ENCODE results near the gene TKT.

Gene TKT

DNA sequence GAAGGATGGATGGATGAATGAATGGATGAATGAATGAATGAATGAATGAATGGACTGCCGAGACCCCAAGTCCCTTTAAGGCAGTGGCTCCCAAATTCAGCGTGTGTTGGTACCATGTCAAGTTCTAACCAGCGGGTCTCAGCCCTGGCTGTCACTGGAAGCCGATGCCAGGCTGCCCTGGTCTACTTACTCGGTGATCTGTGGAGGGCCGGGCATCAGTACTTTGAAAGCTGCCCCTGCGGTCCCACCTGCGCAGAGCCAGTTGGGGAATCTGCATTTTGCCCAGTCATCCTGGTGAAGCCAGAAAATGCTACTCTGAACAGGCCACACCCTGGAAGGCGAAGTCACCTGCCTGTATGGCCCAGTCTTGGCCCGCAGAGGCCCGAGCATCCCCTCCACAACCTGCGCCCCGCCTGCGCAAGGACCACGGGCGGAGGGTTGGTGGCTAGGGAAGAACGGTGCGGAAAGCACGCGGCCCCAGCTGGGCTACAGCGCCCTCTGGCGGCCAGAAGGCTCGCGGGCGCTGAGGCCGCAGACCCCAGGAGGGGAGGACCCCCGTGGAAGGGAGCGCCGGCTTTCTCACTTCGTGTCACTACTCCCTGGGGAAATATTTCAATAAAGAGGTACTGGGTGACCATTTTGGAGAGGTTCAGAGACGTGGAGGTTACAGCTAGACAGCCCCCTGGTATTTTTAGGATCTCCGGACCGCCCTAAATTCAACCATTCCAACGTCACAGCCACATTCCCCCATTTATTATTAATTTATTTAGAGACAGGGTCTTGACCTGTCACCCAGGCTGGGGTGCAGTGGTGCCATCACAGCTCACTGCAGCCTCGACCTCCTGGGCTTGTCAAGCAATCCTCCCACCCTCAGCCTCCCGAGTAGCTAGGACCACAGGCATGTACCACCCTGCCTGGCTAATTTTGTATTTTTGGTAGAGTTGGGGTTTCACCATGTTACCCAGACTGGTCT, 59.9 kb downstream of the TKT start:
- peak; percentile 50 for DNase-seq (ENCODE audit: low spot score)

DNA sequence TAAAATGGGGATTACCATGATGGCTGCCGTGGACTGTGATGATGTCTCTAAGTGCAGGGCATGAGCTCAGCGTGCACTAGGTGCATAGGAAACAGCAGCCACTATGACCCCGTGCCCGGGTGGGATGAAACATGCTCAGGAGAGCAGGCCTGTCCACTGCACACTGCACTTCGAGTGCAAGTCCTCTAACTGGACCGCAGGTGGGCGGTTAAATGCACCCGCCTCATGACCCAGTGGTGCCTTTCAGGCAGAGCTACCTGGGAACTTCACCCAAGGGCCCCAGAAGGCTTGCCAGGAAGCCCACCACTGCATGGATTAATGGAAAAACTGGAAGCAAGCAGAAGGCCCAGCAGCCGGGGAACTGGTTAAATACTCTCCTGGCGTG, 60.8 kb downstream of the TKT start:
- no peak for DNase-seq (ENCODE audit: low spot score)

DNA sequence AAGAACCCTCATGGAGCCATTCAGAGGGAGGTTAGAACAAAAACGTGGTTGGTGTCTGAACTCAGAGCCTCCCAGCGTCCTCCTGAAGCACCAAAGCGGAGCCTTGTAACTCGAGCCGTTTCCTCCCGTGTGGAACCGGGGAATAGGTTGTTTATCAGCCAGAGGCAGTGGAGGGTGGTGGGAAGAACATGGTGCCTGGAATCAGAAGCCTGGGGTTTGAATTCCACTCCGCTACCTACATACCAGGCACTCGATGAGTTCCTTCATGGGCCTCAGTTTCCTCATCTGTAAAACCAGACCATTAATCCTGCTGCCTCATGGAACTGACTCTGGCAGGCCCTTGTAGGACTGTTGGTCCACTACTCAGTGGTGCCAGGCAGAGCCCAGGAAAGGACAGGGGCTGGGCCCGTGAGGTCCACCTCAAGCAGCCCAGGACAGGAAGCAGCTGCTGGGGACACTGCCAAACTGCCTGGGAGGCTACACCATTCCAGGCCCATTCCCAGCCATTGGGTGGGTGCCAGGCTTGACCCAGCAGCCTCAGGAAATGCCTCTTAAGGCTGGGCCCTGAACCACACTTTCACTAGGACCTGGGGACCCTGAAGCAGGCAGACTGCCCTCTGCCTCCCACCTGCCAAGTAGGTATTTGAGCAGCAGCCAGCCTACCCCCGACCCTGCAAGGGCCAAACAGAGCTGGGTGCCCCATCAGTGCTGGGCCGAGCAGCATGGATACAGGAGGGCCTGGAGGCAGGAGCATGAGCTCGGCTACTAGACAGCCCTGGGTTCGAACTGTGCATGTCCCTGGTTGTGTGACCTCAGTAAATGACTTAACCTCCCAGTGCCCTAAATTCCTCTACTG, 61.4 kb downstream of the TKT start:
- DNase-seq (ENCODE audit: low spot score) = peak; percentile 53

DNA sequence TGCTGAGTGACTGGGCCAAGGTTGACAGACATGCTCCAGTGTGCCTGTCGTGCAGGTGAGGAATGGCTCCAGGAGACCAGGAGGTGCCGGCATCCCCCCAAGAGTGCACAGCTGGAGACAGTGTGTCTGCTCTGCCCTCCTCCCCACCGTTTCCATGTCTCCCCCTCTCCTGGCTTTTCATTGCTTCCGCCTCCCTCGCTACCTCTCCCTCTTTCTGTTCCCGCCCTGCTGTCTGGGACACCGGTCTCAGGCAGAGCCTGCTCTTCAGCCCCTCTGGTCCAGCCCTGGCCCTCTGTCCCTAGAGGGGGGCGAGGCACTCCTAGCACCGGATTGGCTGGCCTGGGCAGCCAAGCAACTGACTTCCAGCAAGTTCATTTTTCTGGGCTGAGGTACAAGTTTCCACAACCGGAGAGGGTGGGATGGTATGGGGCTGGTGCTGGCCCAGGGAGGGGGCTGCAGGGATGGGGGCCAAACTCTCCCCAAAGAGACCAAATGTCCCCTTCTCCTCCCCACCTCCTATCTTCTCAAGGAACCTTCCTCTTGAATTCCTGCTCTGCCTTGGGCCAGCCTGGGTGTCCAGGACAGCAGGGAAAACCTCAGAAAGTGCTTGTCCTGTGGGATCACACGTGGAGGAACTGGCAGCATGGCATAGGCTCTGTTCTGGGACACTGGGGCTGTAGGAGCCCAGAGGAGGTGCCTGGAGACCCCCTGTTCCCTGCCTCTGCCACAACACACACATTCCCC, 62.2 kb downstream of the TKT start:
- DNase-seq (ENCODE audit: low spot score) = no peak

DNA sequence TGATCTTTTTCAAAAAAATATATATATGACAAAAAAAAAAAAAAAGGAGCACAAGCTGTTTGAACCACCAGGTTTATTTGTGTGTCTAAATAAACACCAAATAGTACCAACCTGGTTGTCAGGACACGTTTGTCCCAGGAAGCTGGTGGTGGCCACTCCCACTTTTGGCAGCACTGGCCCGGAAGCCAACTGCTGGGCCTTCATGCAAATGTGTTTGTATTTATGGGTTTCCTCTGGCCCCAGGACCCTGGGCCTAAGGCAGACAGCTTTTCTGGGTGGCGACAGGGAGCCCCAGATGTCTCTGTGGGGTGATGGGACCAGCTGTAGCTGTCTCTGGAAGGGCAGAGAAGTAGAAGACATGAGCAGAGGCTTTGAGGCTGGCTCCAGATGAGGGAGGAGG, 63.2 kb downstream of the TKT start:
- no peak for DNase-seq (ENCODE audit: low spot score)

DNA sequence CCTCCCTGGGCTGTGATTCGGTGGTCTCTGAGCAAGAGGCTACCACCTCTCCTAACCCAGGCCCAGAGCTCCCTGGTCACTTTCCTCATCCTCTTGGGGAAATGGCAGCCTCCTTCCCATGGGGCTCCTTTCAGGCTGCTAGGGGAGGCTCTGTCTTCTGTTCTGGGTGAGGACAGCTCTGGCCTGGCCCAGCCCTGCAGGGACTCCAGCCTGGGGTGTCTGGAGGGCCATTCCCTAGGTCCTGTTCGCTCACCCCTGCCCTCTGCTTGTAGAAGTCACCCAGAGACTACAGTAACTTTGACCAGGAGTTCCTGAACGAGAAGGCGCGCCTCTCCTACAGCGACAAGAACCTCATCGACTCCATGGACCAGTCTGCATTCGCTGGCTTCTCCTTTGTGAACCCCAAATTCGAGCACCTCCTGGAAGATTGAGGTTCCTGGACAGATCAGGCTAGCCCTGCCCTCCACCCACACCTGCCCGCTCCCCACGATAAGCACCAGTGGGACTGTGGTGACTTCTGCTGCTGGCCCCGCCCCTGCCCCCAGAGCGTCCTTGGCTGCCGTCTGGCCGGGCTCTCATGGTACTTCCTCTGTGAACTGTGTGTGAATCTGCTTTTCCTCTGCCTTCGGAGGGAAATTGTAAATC, 63.9 kb downstream of the TKT start:
- DNase-seq (ENCODE audit: low spot score) = no peak

DNA sequence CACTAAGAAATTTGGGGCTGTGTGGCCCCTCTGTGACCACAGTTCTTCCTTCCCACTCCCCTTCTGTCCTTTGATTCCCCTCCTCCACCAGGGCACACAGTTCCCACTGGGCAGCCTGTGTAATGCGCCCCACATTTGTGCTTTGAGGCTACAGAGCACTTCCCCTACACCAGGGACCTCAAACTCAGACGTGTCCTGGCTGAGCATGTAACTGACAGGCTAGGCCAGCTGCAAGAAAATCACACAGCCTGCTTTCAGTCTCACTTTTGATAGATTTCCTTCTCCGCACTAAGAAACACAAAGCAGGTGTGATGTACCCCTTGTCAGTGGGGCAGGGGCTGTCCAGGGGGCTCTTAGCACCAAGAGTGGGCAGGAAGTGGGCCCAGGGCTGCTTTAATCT, 65.2 kb downstream of the TKT start:
- no peak for DNase-seq (ENCODE audit: low spot score)

DNA sequence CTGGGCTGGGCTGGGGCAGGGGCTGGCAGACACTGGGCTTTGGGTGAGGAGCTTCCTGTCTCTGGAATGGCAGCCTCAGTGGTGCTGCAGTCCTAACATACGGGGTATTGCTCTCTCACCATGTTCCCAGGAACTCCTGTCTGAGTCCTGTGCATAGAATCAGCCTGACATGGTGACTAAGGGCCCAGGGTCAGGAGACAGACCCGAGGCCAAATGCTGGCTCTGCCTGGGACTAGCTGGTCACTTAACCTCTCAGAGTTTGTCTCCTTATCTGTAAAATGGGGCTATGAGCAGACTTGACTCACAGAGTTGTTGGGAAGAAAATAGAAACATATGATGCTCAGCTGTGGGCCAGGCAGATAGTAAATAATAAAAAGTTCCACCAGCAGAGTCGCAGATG, 66.5 kb downstream of the TKT start:
- no peak for DNase-seq (ENCODE audit: low spot score)

DNA sequence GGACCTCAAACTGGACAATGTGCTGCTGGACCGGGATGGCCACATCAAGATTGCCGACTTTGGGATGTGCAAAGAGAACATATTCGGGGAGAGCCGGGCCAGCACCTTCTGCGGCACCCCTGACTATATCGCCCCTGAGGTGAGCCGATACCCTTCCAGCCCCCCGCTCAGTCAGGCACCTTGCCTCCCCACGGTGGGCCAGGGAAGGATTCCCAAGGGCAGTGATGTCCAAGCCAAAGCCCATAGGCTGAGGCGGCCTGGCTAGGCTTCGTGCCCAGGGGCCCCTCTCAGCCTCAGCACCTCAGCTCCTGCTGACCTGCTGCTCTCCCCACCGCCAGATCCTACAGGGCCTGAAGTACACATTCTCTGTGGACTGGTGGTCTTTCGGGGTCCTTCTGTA, 67.1 kb downstream of the TKT start:
- no peak for DNase-seq (ENCODE audit: low spot score)

DNA sequence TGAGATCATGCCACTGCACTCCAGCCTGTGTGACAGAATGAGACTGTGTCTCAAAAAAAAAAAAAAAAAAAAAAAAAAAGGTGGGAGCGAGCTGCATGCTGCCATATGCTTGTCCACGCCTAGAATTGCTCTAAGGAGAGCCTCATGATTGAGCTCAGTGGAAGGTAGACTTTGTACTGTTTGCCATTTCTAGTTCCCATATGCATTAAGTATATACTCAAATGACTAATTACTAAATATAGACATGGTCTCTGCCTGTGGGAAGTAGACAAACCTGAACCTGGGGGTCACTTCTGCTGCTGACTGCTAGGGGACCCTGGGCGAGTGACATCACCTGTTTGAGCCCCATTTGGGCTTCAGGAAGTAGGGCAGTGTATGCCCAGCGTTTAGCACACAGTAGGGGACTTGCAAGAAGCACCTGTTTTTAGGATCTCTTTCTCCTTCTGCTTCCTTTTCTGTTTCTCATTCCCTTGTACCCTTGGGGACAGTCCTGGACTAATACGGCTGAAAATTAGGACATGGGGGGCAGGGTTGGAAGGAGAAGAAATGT, 67.6 kb downstream of the TKT start:
- no peak for DNase-seq (ENCODE audit: low spot score)

DNA sequence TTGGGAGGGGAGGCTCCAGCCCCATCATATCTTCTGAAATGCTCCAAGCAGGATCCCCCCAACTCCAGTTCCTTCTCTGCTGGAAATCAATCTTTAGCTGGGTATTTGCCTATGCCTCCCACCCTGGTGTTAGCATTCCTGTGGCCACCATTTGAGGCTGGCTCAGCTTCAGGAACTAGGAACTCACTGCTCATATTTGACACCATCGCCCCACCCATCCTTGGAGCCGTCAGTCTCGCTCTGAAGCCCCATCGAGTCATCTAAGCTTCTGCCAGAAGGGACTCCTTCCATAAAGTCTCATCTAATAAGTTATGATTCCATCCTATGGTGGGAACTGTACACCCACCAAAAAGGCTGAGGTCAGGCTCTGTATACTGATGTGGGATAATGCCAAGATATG, 68.4 kb downstream of the TKT start:
- DNase-seq (ENCODE audit: low spot score) = no peak

DNA sequence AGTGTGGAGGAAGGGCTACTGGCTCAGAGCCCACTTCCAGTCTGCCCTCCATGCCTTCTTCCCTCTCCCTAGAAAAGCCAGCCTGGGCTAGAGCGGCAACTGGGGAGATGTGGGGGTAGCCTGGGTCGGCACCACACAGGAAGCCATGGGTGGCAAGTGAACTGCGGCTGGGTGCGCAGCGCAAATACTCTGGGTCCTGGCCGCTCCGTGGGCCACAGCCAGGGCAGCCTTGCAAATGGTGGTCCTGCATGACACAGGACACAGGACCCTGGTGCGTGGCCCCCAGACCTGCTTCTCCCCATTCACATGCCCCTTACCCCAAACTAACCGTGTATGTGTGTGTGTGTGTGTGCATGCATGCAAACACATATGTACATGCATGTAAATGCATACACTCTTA, 69.1 kb downstream of the TKT start:
- no peak for DNase-seq (ENCODE audit: low spot score)

DNA sequence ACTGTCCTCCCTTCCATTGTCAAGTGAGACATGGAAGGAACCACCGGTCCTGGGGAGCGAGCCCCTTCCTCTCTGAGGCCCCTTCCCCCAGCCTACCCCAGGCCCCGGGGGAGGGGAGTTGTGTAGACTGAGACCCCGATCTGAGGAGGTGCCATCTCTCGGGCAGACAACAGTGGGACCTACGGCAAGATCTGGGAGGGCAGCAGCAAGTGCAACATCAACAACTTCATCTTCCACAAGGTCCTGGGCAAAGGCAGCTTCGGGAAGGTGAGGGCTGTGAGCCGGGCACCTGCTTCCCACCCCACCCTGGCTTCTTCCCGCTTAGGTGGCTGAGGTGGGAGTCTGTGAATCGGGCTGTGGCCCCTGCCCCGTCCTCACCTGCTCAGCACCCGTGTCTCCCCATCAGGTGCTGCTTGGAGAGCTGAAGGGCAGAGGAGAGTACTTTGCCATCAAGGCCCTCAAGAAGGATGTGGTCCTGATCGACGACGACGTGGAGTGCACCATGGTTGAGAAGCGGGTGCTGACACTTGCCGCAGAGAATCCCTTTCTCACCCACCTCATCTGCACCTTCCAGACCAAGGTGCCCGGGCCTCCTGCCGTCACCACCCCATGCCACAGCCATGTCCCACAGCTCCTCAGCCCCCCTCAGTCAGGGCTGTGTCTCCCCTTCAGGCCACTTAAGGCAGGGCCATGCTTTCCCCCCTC, 69.9 kb downstream of the TKT start:
- DNase-seq (ENCODE audit: low spot score) = no peak

DNA sequence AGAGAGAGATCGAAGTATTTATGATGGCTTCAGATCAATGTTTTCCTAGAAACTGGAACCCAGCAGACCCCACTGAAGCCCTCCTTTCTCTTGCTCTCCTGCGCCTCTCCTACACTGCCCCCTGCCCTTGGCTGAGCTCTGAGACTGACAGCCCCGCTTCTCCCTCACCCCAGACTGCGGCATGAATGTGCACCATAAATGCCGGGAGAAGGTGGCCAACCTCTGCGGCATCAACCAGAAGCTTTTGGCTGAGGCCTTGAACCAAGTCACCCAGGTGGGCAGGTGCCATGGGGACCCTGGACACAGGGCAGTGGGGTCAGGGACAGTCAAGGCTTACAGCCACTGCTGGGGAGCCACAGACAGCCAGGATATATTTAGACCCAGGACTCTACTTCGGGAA, 71.1 kb downstream of the TKT start:
- DNase-seq (ENCODE audit: low spot score) = no peak

DNA sequence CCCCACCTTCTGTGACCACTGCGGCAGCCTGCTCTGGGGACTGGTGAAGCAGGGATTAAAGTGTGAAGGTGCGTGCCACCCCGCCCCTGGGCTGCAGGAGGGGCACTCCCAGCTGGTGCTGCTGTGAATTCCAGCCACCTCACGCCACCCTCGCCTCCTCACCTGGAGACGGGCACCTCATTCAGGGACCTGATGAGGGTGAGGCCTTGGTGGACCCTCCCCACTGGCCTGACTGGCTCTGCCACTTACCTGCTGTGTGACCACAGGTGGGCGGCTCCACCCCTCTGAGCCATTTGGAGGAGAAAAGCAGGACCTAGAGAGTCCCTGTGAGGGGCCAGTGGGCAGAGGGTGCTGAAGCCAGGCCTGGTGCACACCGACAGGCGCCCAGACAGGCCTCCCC, 72.3 kb downstream of the TKT start:
- no peak for DNase-seq (ENCODE audit: low spot score)

DNA sequence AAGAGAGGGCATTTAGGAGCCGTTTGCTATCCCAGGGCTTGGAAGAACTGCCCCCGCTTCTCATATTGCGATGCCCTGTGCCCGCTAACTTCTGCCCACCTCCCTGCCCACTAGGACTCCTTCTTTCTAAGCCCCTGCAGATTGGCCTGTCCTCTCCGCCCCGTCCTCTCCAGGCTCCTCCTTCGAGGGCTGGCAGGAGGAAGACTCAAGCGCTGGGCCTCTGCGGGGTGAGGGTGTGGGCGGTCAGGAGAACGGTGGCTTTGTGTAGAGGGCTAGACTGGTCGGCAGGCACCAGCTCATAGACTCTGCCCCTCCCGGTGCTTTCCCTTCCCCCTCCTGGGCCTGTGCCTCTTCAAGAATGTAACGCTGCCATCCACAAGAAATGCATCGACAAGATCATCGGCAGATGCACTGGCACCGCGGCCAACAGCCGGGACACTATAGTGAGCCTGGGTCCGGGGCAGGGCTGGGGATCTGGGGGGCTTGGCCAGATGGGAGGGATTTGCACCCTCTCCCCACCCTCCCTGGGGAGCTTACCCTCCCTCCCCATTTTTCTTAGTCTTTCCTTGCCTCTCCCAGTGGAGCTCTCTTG, 73.0 kb downstream of the TKT start:
- DNase-seq (ENCODE audit: low spot score) = no peak

DNA sequence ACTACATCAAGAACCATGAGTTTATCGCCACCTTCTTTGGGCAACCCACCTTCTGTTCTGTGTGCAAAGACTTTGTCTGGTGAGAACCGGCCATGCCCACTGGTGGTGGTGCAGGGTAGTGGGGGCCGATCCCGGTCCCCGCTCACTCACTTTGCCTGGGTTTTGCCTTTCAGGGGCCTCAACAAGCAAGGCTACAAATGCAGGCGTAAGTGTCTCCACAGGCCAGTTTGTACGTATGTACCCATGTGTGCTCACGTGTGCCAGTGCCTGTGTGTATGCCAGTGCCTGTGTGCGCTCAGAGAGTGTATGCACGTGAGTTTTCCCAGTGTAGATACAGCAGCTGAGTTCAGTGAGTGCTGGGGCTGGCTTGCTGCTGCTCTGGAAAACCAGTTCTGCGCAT, 74.3 kb downstream of the TKT start:
- DNase-seq (ENCODE audit: low spot score) = no peak

DNA sequence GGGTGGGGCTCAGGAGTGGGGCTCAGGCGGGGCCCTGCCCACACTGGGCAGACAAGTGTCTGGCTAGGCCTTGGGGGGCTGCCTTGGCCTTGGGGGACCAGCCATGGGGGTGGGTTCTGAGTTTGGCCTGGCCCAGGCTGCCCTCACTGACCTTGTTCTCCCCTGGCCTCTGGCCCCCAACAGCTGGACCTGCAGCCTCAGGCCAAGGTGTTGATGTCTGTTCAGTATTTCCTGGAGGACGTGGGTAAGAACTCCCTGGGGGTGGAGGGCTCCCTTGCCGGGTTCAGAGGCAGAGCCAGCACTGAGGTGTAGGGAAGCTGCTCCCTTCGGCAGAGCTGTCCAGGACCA, 74.8 kb downstream of the TKT start:
- DNase-seq (ENCODE audit: low spot score) = no peak

DNA sequence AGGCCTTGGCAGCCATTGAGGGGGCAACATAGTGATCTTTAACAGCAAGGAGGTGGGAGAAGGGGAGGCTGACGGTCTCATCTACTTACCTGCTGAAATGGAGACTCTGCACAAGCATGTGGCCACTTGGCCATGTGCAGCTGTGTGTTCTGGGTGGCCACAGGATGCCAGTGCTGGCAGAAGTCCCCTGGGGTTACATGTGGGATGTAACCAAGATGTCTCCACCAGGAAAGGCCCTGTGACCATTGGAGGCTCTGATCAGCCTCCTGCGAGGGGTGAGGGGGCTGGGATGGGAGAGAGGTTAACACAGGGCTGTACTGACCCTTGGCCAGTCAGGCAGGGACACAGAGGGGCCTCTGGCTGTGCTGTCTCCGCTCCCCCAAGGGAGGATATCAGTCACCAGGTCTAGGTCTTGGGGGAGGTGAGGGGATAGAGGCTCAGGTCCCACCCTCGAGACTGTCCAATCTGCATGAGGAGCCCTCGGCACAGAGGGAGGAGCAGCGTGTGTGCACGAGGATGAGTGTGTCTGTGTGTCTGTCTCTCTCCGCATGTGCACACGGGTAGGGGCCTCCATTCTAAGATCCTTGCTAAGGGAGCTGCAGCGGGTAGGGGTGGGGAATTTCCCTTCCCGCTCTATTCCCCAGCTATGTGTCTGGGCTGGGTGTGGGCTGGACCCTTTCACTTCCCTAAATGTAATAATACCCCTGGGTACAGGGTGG, 75.4 kb downstream of the TKT start:
- no peak for DNase-seq (ENCODE audit: low spot score)

DNA sequence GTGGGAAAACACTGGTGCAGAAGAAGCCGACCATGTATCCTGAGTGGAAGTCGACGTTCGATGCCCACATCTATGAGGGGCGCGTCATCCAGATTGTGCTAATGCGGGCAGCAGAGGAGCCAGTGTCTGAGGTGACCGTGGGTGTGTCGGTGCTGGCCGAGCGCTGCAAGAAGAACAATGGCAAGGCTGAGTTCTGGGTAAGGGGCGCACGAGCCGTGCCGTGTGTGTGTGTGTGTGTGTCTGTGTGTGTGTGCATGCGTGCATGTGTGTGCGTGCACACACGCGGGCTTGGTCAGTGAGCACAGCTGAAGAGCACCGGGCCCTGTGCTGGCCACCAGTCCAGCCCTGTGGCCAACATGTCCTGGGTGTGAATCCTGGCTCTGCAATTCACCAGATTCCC, 76.2 kb downstream of the TKT start:
- DNase-seq (ENCODE audit: low spot score) = no peak
